ENCODE results near the gene CD247. TPM values are rescaled to one million over a fixed set of nuclear protein-coding genes. Genes with fewer than 3 reads are reported as not detected.

The CD247 gene
- total RNA-seq, 3 donors from 2014 or later, result 4.6 to 6.1 (median 4.6) TPM

DNA sequence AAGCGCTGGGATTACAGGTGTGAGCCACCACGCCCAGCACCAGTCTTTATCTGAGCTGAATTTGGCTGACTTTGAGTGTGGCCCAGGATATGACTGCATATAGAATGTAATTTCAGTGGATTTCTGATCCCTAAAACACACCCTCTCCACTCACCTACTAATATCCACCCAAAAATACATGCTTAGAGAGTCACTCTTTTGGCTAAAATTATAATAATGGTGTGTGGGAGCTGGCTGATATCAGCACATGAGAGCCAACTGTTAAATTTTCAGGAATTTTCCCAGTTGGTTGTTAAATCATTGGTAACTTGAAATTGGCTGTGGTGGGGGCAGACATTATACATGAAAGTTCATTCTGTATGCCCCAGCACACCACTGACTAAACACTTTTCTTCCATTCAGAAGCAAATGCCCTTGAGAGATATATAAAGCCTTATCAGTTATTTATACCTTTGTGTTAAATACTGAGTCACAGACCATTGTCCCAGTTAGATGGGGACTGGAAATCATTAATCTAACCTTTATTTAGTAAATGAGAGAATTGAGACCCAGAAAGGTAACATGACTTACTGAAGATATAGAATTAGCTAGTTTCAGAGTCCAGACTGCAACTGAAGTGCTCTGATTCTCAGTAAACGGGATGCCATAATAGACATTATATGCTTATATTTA, 9.9 kb upstream of the CD247 start:
- H3K9me3 ChIP-seq, result no peaks in the 10 kb centered on the region
- no peaks in the 10 kb centered on the region for H3K4me1 ChIP-seq (ENCODE audit: low read depth)
- no peak overlapping the region for H3K4me3 ChIP-seq
- intact Hi-C loops (cut with DNase I, micrococcal nuclease), result no loop called here
- TF ChIP-seq, protein P1, sequence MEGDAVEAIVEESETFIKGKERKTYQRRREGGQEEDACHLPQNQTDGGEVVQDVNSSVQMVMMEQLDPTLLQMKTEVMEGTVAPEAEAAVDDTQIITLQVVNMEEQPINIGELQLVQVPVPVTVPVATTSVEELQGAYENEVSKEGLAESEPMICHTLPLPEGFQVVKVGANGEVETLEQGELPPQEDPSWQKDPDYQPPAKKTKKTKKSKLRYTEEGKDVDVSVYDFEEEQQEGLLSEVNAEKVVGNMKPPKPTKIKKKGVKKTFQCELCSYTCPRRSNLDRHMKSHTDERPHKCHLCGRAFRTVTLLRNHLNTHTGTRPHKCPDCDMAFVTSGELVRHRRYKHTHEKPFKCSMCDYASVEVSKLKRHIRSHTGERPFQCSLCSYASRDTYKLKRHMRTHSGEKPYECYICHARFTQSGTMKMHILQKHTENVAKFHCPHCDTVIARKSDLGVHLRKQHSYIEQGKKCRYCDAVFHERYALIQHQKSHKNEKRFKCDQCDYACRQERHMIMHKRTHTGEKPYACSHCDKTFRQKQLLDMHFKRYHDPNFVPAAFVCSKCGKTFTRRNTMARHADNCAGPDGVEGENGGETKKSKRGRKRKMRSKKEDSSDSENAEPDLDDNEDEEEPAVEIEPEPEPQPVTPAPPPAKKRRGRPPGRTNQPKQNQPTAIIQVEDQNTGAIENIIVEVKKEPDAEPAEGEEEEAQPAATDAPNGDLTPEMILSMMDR (IDR thresholded peaks at IDR 0.05), result no peak
- no peak for DNase-seq
- H3K36me3 ChIP-seq (ENCODE audit: low read depth), result no peaks in the 10 kb centered on the region
- ATAC-seq, result peak; percentile 55

DNA sequence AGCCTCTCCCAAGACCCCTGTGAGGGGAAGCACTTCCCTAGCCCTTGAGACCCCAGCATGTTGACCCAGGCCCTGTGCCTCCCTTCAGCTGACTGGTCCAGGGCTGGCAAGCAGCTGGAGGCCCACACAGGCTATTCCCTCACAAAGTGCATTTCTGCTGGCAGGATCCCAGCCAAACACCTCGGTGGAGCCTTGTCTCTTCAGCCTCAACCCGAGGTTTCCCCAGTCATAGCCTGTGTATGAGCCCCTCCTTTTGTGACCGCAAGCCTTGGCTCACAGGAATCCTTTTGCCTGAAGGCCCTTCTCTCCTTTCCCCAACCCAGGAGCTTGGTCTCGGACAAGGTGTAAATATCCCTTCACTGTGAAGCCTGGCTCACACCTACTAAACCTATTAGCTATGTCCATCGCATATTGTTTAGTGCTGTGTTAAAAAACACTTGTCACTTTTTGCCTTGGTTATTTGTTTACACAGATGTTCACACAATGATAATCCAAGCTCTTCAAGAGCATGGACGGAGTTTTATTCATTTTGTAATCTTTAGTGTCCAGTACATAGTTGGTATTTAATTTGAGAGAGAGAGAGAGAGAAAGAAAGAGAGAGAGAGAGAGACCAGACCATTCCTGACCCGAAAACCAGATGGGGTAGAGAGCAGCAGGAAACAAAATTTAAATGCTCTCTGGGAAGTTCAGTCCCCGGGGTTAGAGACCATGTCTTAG, 8.5 kb upstream of the CD247 start:
- intact Hi-C loops (cut with DNase I, micrococcal nuclease), result no loop called here
- no peak for DNase-seq

GRCh38 chr1:167524651-167525050, 6.3 kb upstream of the CD247 start:
- Histone ChIP-seq H3K9me3 (no peaks in the 10 kb centered on the region), H3K4me1 (ENCODE audit: low read depth) (no peaks in the 10 kb centered on the region), H3K4me3 (no peak overlapping the region), H3K36me3 (ENCODE audit: low read depth) (no peaks in the 10 kb centered on the region)
- intact Hi-C loops (cut with DNase I, micrococcal nuclease), result no loop called here
- DNase-seq, result no peak
- no peak for ATAC-seq
- TF ChIP-seq, protein P1 (IDR thresholded peaks at IDR 0.05), result no peak

More for the DNA sequence above, 8.5 kb upstream of the CD247 start:
- ATAC-seq, result no peak
- no peaks in the 10 kb centered on the region for H3K9me3 ChIP-seq
- TF ChIP-seq, protein P1 (IDR thresholded peaks at IDR 0.05), result no peak
- H3K4me3 ChIP-seq, result no peak overlapping the region
- H3K4me1 ChIP-seq (ENCODE audit: low read depth), result no peaks in the 10 kb centered on the region
- no peaks in the 10 kb centered on the region for H3K36me3 ChIP-seq (ENCODE audit: low read depth)

- TF ChIP-seq, protein P1 (IDR thresholded peaks at IDR 0.05), result no peak
- H3K4me3 ChIP-seq, result no peak overlapping the region
- intact Hi-C loops (cut with DNase I, micrococcal nuclease), result no loop called here
- ATAC-seq, result no peak
- no peak for DNase-seq
- no peaks in the 10 kb centered on the region for H3K36me3 ChIP-seq (ENCODE audit: low read depth)
- H3K9me3 ChIP-seq, result no peaks in the 10 kb centered on the region
- no peaks in the 10 kb centered on the region for H3K4me1 ChIP-seq (ENCODE audit: low read depth)
Observed at GRCh38 chr1:167522246-167522645, 3.9 kb upstream of the CD247 start.

DNA sequence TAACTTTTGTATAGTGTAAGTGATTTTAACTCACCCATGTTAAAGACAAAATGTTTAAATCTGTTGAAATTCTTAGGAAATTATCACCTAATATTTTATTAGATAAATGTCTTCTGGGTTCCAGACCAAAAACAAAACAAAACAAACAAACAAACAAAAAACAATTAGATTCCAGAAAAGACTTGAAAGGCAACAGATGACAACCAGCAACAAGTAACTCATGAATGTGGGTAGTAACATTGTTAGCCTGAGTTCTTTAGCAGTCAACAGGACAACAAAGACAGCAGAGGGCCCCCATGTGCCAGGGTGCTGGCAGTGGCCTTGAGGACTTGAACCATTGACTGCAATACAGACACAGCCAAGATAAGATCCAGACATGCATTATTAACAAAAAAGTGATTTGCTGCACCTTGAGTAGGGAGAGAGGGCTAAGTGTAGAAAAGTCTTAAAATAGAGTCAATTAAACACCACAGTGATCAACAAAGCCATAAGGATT, 2.4 kb upstream of the CD247 start:
- intact Hi-C loops (cut with DNase I, micrococcal nuclease), result no loop called here
- no peak for DNase-seq
- Histone ChIP-seq H3K36me3 (ENCODE audit: low read depth) (no peaks in the 10 kb centered on the region), H3K4me1 (ENCODE audit: low read depth) (no peaks in the 10 kb centered on the region), H3K4me3 (no peak overlapping the region), H3K9me3 (no peaks in the 10 kb centered on the region)
- ATAC-seq, result no peak
- TF ChIP-seq, protein P1 (IDR thresholded peaks at IDR 0.05), result no peak
